GM19463 (cell line): ENCODE measurements around the gene FAM228A.
"Not testable (repeated sequence)": the region's sequence is repeated elsewhere in the genome, so short reads cannot be mapped to it uniquely, and the experiment has no call there.

Experiments
- ATAC-seq: cut with Tn5 transposase; IDR thresholded peaks from one replicate; pipeline ENCODE4 v1.9.1; 2021; ENCODE audit warnings: mild to moderate bottlenecking, moderate library complexity; ENCODE audit not compliant: unreplicated experiment

FAM228A gene

DNA sequence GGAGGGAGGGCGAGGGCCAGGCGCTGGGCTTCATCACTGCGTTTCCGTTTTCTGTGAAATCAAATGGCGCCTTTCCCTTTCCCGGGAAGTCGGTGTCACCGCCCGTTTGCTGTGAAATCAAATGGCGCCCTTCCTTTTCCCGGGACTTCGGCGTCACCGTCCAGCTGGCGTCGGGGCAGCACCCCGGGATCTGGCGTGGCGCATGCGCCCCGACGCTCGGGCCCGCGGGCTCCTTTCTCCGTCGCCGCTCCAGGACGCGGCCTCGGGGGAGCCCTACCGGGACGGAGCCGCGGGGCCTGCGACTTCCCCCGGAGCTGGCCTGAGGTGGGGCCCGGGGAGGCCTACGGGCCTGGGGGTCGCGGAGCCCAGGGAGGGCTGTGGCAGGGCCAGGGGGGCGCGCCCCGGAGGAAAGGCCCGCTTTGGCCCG, at the start of gene FAM228A:
Gene FAM228A, plus strand, starts transcription at position 203 of the 427 bp plus-strand sequence. CDS start 428 bp downstream, outside the sequence.
- ATAC-seq: no peak

DNA sequence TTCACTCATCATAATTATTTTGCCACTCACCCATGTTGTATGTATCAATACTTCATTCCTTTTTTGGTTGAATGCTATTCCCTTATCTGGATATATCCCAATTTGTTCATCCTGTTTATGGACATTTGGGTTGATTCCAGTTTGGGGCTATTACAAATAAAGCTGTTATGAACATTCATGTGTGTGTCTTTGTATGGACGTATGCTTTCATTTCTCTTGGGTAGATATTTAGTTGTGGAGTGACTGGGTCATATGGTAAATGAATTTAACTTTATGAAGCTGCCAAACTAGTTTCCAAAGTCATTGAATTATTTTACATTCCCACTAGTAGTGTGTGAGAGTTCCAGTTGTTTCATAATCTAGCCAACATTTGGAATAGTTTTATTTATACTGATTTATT, 48.9 kb upstream of the FAM228A start:
- no peak for ATAC-seq

DNA sequence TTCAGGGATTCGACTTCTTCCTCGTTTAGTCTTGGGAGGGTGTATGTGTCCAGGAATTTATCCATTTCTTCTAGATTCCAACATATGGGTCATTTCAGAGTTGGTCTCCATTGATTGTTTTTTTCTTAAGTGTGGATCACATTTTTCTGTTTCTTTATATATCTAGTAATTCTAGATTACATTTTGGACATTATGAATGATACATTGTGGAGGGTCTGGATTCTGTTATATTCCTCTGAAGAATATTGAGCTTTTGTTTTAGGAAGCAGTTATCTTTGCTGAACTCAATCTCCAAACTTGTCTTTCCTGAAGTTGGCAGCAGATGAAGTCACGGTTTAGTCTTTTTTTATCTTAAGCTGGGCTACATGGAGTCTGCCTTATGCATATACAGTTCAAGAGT, 42.3 kb upstream of the FAM228A start:
- ATAC-seq: no peak

- not testable (repeated sequence) for ATAC-seq
Measured at GRCh38 chr2:24140305-24140704, 34.5 kb upstream of the FAM228A start.

GRCh38 chr2:24147364-24147763, 27.5 kb upstream of the FAM228A start:
- no peak for ATAC-seq

- ATAC-seq: no peak
Measured at GRCh38 chr2:24152413-24153197, 22.2 kb upstream of the FAM228A start.

- no peak for ATAC-seq
Measured at GRCh38 chr2:24153478-24153877, 21.4 kb upstream of the FAM228A start.

DNA sequence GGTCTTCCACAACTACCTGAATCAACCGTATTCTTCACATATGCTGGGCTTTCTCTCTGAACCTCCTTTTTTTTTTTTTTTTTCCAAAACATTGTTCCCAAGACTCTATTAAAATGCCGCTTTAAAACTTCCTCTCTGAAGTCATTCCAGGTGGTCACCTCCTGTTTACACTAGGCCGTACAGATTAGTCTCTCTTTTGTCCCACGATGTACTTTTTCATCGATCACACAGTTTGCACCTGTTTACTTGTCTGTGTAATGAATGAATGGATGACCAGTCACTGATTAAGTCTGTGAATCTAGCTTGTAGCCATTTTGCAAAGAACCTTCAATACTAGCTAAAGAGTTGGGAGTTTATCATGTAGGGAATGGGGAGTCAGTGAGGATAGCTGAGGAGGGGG, 16.7 kb upstream of the FAM228A start:
- no peak for ATAC-seq

GRCh38 chr2:24159708-24160107, 15.1 kb upstream of the FAM228A start:
- no peak for ATAC-seq

GRCh38 chr2:24160761-24161160, 14.1 kb upstream of the FAM228A start:
- ATAC-seq: no peak

DNA sequence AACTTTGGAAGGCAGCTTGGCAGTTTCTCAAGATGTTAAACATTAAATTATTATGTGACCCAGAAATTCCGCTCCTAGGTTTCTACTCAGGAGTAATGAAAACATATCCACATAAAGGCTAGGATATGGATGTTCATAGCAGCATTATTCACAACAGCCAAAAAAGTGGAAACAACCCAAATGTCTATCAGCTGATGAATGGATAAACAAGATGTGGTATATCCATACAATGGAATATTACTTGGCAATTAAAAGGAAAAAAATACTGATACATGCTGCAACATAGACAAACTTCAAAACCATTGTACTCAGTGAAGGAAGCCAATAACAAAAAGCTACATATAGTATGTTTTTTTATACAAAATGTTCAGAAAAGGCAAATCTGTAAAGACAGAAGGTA, 12.4 kb upstream of the FAM228A start:
- ATAC-seq: no peak

GRCh38 chr2:24163186-24163585, 11.7 kb upstream of the FAM228A start:
- no peak for ATAC-seq

DNA sequence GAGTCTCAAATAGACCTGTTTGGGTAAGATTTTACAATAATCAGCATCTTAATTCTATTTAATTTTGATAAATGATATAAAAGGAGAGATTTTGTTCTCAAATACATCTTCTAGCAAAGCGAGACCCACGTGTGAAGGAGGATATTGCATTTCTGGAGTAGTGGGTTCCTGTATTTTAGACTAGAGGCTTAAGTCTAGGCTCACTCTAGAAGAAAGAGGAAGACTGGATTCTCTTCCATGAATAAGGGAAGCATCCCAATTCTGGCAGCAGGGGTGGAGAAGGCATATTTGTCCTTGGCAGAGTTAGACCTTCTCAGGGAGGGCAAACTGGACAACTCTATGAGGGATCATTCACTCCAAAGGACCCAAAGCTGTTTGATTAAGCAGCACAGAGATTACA, 11.3 kb upstream of the FAM228A start:
- no peak for ATAC-seq

DNA sequence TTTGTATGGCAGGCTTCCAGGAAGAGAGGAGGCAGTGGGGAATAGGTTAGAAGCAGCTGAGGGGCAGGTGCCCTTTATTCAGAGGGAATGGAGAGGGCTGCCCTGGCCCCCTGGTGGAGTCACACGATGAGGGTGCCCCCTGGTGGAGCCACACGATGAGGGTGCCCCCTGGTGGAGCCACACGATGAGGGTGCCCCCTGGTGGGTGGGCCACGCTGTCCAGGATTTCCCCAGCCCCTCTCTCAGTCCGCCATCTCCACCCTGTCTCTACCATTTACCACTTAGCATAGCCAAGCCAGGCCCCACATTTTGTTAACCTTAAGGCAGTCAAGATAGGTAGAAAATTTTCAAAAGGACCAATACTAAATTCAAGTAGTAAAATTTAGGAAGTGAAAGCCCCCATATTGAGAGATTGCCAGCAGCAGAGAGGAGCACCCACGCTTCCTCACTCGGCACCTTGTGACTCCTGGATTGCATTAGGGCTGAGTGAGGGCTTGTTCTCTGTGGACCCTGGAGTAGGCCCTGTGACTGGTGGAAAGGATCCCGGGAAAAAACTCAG, 10.4 kb upstream of the FAM228A start:
- peak; percentile 75 for ATAC-seq

DNA sequence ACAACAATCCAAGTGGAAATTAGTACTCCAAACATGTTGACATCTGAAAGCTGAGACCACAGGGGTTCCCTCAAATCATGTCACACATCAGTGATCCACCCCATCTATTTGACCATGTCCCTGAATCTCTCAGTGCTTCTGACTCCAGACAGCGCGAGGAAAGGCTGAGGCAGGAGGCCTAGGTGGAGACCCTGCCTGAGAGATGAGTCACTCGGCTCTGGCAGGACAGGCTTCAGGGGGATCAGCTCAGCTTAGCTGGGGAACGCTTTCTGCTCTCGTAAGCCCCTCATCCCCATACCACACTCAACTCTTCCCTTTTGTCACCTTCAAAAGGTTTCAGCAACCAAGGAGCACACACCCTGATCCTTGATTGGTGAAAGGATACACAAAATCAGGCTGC, 5.8 kb upstream of the FAM228A start:
- ATAC-seq: no peak

GRCh38 chr2:24175631-24176187, 856 bp downstream of the FAM228A start:
- ATAC-seq: no peak

DNA sequence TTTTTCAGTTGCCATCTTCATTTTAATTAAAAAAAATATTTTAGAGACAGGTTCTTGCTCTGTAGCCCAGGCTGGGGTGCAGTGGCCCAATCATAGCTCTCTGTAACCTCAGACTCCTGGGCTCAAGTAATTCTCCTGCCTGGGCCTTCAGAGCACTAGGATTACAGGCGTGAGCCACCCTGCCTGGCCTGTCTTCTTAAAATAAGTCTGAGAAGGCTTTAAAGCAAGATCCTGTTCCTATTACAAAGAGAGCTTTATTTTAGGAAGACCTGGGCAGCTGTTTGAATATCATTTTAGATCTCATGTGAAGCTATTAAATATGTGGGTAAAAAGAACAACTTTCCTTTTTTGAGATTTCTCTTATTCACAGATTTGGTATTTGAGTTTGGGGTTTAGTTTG, 1.5 kb downstream of the FAM228A start:
- no peak for ATAC-seq

GRCh38 chr2:24179683-24180082, 4.8 kb downstream of the FAM228A start:
- no peak for ATAC-seq

GRCh38 chr2:24181849-24182248, 7.0 kb downstream of the FAM228A start:
- no peak for ATAC-seq

DNA sequence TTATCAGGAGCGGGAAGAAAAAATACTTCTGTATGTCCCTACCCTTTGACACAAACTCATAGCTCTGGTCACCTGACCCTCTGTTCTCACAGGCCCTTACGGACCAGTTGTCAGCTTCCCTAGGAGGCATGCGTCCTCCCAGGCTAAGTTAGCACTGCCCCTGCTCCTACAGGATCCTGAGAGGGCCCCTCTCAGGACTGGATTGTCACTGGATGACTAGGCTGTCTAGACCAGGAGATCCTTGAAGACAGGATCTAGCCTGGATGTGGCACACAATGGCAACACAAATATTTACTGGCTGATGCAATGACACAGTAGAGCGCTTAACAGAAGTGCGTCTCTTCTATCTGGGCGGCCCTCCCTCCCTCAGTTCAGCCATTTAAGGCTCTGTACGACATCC, 7.7 kb downstream of the FAM228A start:
- no peak for ATAC-seq

DNA sequence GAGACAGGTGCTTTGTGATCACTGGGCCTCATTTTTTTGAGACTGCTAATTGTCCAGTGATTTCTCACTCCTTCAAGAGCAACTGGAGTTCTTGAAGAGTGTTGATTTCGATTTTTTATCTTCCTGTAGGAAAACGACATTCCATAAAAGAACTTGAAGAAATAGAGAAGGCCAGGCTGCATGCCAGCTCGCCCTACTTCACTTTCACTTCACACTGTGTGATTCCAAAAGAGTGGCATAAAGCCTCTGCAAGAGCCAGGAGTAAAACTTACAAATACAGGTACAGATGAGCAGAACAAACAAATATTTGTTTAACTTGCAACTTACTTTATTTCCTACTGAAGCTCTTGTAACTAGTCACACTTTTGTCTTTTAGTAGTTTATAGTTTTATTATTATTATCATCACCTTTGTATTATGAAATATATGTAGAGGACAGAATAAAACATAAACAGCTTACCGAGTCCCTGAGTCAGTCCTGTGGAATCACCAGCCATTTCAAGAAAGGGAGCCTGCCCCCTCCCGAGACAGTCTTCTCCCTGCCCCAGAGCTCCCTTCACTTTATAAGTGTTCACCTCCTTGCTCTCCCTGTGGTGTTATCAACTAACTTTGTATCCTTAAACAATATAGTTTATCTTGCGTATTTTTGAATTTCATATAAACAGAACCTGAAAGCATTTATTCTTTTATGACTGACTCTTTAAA, 8.7 kb downstream of the FAM228A start:
- no peak for ATAC-seq

DNA sequence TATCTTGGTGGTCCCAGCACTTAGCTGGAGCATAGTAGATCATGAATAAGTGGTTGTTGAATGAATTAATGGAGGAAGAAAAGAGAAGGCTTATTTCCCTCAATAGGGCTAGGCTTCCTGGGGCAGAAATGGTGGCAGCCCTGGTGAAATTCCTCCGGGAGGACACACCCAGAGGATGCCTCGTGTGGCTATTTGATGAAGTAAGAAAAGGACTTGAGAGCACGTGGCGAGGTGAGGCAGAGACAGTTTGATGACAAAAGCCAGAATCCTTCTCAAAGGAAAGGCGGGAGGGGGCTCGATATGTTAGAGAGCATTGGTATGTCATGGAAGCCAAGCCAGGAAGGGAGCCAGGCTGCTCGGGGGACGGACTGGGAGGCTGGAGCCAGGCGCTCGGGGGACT, 14.7 kb downstream of the FAM228A start:
- ATAC-seq: no peak
